GM23338 (cell line): ENCODE results near the gene DCPS. TPM values are rescaled to one million over a fixed set of nuclear protein-coding genes. Genes with fewer than 3 reads are reported as not detected.

Source experiments
- ATAC-seq: fragments of 200-7000 bp; cut with Tn5 transposase; 3 replicates; pipeline ENCODE4 v1.9.1; 2020
- DNase-seq: peaks from one replicate; pipeline ENCODE4 v3.0.0-alpha.2; 2015; ENCODE audit warnings: low spot score
- H2AFZ ChIP-seq: fragments of 200-600 bp; sonication (generic); 2 replicates; pipeline ENCODE4 v1.8.0; 2016; ENCODE audit warnings: antibody characterized with exemption, mild to moderate bottlenecking, moderate library complexity
- H3F3A ChIP-seq: fragments of 200-600 bp; sonication (generic); replicated peaks from 2 replicates; pipeline ENCODE4 v1.8.0; 2017; ENCODE audit warnings: antibody characterized with exemption, mixed run types, low read depth
- H3K27ac ChIP-seq: fragments of 200-600 bp; sonication (generic); 2 replicates; pipeline ENCODE4 v1.6.1; 2016; ENCODE audit warnings: low read depth
- H3K27me3 ChIP-seq: fragments of 200-600 bp; sonication (generic); 2 replicates; pipeline ENCODE4 v1.8.0; 2016; ENCODE audit warnings: mild to moderate bottlenecking, mixed run types, moderate library complexity; ENCODE audit not compliant: insufficient read depth
- H3K36me3 ChIP-seq: fragments of 200-600 bp; sonication (generic); 2 replicates; pipeline ENCODE4 v1.8.0; 2016; ENCODE audit warnings: mild to moderate bottlenecking; ENCODE audit not compliant: insufficient read depth
- H3K4me1 ChIP-seq: fragments of 200-600 bp; sonication (generic); 2 replicates; pipeline ENCODE4 v1.8.0; 2016; ENCODE audit warnings: mild to moderate bottlenecking, moderate library complexity; ENCODE audit not compliant: insufficient read depth
- H3K4me2 ChIP-seq: fragments of 200-600 bp; sonication (generic); 2 replicates; pipeline ENCODE4 v1.7.1; 2017; ENCODE audit warnings: mixed run types
- H3K4me3 ChIP-seq: fragments of 200-600 bp; sonication (generic); 2 replicates; pipeline ENCODE4 v1.6.1; 2016; ENCODE audit warnings: mixed run types
- H3K79me2 ChIP-seq: fragments of 200-600 bp; sonication (generic); replicated peaks from 2 replicates; pipeline ENCODE4 v1.8.0; 2017; ENCODE audit warnings: mild to moderate bottlenecking; ENCODE audit not compliant: insufficient read depth
- H3K9me2 ChIP-seq: fragments of 200-600 bp; sonication (generic); 2 replicates; pipeline ENCODE4 v1.8.0; 2017; ENCODE audit not compliant: insufficient read depth
- H4K20me1 ChIP-seq: fragments of 200-600 bp; sonication (generic); replicated peaks from 2 replicates; pipeline ENCODE4 v1.8.0; 2017; ENCODE audit warnings: mild to moderate bottlenecking; ENCODE audit not compliant: insufficient read depth
- H3K27ac Mint-ChIP-seq: 2 replicates; pipeline ENCODE4 v1.8.0; 2020; ENCODE audit warnings: inconsistent platforms, mild to moderate bottlenecking, moderate library complexity, mixed read lengths
- H3K27me3 Mint-ChIP-seq: 3 replicates; pipeline ENCODE4 v1.8.0; 2022; ENCODE audit warnings: low read depth, mild to moderate bottlenecking, moderate library complexity, mixed read lengths, inconsistent platforms; ENCODE audit not compliant: insufficient read depth, poor library complexity
- H3K36me3 Mint-ChIP-seq: 3 replicates; pipeline ENCODE4 v1.8.0; 2021; ENCODE audit warnings: low read depth, mild to moderate bottlenecking, inconsistent platforms, moderate library complexity, mixed read lengths
- H3K4me1 Mint-ChIP-seq: 3 replicates; pipeline ENCODE4 v1.8.0; 2020; ENCODE audit warnings: mild to moderate bottlenecking, inconsistent platforms, mixed read lengths
- H3K4me3 Mint-ChIP-seq: 3 replicates; pipeline ENCODE4 v1.8.0; 2021; ENCODE audit warnings: moderate library complexity, mild to moderate bottlenecking, inconsistent platforms, mixed read lengths
- H3K9me3 Mint-ChIP-seq: 3 replicates; pipeline ENCODE4 v1.8.0; 2020; ENCODE audit warnings: moderate library complexity, mild to moderate bottlenecking, inconsistent platforms, mixed read lengths
- CREB1 ChIP-seq: fragments of 250-450 bp; sonication (Bioruptor Pico); IDR thresholded peaks from 2 replicates; pipeline ENCODE4 v1.5.0; 2020; ENCODE audit warnings: low read depth, mild to moderate bottlenecking, moderate library complexity
- EZH2 ChIP-seq: fragments of 200-600 bp; sonication (generic); IDR thresholded peaks from one replicate; pipeline ENCODE4 v1.8.0; 2017; ENCODE audit warnings: antibody characterized with exemption, mild to moderate bottlenecking, low read depth; ENCODE audit not compliant: unreplicated experiment
- EZH2phosphoT487 ChIP-seq: fragments of 200-600 bp; sonication (generic); IDR thresholded peaks from one replicate; pipeline ENCODE4 v1.8.1; 2018; ENCODE audit warnings: antibody characterized with exemption; ENCODE audit not compliant: unreplicated experiment
- JUNB ChIP-seq: IDR thresholded peaks from one replicate; pipeline ENCODE4 v1.6.1; 2016; ENCODE audit warnings: antibody characterized with exemption; ENCODE audit not compliant: unreplicated experiment
- NANOG ChIP-seq: IDR thresholded peaks from 2 replicates; pipeline ENCODE4 v1.6.1; 2016; ENCODE audit warnings: antibody characterized with exemption, borderline replicate concordance
- POLR2AphosphoS5 ChIP-seq: IDR thresholded peaks from 2 replicates; pipeline ENCODE4 v1.6.1; 2016; ENCODE audit warnings: antibody characterized with exemption, low read depth
- STAT1 ChIP-seq: IDR thresholded peaks from one replicate; pipeline ENCODE4 v1.6.1; 2016; ENCODE audit warnings: antibody characterized with exemption; ENCODE audit not compliant: unreplicated experiment
- ZNF114 ChIP-seq: fragments of 250-450 bp; sonication (Bioruptor Pico); IDR thresholded peaks from 2 replicates; pipeline ENCODE4 v1.5.0; 2020; ENCODE audit warnings: mild to moderate bottlenecking, moderate library complexity
- ZNF331 ChIP-seq: fragments of 250-450 bp; sonication (Bioruptor Pico); IDR thresholded peaks from 2 replicates; pipeline ENCODE4 v1.5.0; 2020; ENCODE audit warnings: low read depth, mild to moderate bottlenecking, moderate library complexity
- ZNF462 ChIP-seq: fragments of 250-450 bp; sonication (Bioruptor Pico); IDR thresholded peaks from 2 replicates; pipeline ENCODE4 v1.5.0; 2020; ENCODE audit warnings: mild to moderate bottlenecking, moderate library complexity
- polyA plus RNA-seq: library from polyadenylated mRNA; unstranded; fragments of >200 nt; fragmentation: Nextera tagmentation; extraction: Ambion mirVana; gene quantifications from 2 replicates; pipeline ENCODE4 v1.2.1, GENCODE V29; 2016
- total RNA-seq: library from RNA; depleted of rRNA; stranded (reverse); fragments of >200 nt; shearing (Covaris generic); gene quantifications from 2 replicates; pipeline ENCODE4 v1.2.3, GENCODE V29; 2014
- TF ChIP-seq, protein P1 (sequence below): IDR thresholded peaks from one replicate; pipeline ENCODE4 v1.6.1; 2018; ENCODE audit warnings: antibody characterized with exemption; ENCODE audit not compliant: unreplicated experiment
- TF ChIP-seq, protein P2 (sequence below): IDR thresholded peaks from 2 replicates; pipeline ENCODE4 v1.6.1; 2016; ENCODE audit warnings: antibody characterized with exemption
- TF ChIP-seq, protein P3 (sequence below), 2 experiments: fragments of 200-600 bp in 1 of 2; sonication (generic) in 1 of 2; conservative IDR thresholded peaks; 2 replicates each; pipeline versions ENCODE4 v1.5.1 to v1.6.1; 2016 to 2017; ENCODE audit warnings: antibody characterized with exemption in 2 of 2, low read depth in 2 of 2, mild to moderate bottlenecking in 2 of 2, moderate library complexity in 1 of 2

DCPS gene
- total and polyA plus RNA-seq, 2 experiments from 2014 or later, result 26.8 to 46.4 TPM

DNA sequence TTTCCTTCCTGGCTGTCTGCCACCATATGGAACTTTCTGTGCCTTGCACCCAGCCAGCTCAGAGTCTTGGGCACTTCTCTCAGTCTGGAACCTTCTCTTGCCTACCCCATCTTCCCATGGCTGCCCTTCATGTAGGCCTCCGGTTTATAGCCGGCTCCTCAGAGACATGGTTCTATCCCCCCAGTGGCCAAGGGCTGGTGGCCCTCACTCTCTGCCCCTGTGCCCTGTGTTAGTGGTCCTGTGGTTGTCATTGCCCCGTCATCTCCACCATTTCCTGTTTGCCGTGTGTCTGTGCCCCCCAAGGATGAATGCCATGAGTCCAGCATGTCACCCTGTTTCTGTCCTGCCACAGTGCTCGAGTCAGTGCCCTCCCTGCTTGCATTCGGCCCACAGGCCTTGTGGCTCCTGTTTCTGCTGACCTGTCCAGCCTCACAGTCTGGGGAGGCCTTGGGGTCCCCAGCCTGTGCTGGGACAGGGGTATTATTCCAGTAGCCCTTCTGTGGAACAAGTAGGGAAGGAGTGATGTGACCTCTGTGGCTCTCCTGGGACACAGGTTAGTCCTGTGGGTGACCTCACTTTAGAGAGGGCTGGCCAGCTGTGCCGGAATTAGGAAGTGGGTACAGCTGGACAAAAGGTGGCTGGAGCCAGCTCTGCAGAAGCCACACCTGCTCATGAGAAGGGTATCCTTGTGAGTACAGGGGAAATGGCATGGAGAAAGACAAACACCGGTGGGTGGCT, 82.3 kb downstream of the DCPS start:
- Histone ChIP-seq H3K79me2 (peaks cover 6% of the 10 kb centered on the region), H3K9me2 (no peaks in the 10 kb centered on the region), H3K4me3 (no peak overlapping the region), H3K27ac (no peak overlapping the region), H4K20me1 (no peaks in the 10 kb centered on the region), H3F3A (no peaks in the 10 kb centered on the region), H3K36me3 (no peaks in the 10 kb centered on the region), H3K27me3 (no peaks in the 10 kb centered on the region), H3K4me2 (no peak overlapping the region), H3K4me1 (no peaks in the 10 kb centered on the region), H2AFZ (no peak overlapping the region)
- DNase-seq (no peak), ATAC-seq (no peak)
- peaks cover 17% of the 10 kb centered on the region for H3K4me1 Mint-ChIP-seq
- no peaks in the 10 kb centered on the region for H3K36me3 Mint-ChIP-seq
- H3K27ac Mint-ChIP-seq, result 0 out of 2 replicates have a peak overlapping the region, but pooled peaks have one; percentile 30
- H3K9me3 Mint-ChIP-seq, result no peaks in the 10 kb centered on the region; the same call in 2 of the 3 replicates
- H3K4me3 Mint-ChIP-seq, result no peak overlapping the region
- TF ChIP-seq ZNF114 (CRISPR knock-in tag) (no peak), EZH2phosphoT487 (no peak), CREB1 (no peak), NANOG (no peak), ZNF462 (CRISPR knock-in tag) (no peak), STAT1 (no peak), EZH2 (no peak), ZNF331 (CRISPR knock-in tag) (no peak), POLR2AphosphoS5 (no peak), JUNB (no peak)
- TF ChIP-seq, protein P1, sequence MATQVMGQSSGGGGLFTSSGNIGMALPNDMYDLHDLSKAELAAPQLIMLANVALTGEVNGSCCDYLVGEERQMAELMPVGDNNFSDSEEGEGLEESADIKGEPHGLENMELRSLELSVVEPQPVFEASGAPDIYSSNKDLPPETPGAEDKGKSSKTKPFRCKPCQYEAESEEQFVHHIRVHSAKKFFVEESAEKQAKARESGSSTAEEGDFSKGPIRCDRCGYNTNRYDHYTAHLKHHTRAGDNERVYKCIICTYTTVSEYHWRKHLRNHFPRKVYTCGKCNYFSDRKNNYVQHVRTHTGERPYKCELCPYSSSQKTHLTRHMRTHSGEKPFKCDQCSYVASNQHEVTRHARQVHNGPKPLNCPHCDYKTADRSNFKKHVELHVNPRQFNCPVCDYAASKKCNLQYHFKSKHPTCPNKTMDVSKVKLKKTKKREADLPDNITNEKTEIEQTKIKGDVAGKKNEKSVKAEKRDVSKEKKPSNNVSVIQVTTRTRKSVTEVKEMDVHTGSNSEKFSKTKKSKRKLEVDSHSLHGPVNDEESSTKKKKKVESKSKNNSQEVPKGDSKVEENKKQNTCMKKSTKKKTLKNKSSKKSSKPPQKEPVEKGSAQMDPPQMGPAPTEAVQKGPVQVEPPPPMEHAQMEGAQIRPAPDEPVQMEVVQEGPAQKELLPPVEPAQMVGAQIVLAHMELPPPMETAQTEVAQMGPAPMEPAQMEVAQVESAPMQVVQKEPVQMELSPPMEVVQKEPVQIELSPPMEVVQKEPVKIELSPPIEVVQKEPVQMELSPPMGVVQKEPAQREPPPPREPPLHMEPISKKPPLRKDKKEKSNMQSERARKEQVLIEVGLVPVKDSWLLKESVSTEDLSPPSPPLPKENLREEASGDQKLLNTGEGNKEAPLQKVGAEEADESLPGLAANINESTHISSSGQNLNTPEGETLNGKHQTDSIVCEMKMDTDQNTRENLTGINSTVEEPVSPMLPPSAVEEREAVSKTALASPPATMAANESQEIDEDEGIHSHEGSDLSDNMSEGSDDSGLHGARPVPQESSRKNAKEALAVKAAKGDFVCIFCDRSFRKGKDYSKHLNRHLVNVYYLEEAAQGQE, result no peak
- TF ChIP-seq, protein P2, sequence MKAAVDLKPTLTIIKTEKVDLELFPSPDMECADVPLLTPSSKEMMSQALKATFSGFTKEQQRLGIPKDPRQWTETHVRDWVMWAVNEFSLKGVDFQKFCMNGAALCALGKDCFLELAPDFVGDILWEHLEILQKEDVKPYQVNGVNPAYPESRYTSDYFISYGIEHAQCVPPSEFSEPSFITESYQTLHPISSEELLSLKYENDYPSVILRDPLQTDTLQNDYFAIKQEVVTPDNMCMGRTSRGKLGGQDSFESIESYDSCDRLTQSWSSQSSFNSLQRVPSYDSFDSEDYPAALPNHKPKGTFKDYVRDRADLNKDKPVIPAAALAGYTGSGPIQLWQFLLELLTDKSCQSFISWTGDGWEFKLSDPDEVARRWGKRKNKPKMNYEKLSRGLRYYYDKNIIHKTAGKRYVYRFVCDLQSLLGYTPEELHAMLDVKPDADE, result no peak
- TF ChIP-seq, protein P3, sequence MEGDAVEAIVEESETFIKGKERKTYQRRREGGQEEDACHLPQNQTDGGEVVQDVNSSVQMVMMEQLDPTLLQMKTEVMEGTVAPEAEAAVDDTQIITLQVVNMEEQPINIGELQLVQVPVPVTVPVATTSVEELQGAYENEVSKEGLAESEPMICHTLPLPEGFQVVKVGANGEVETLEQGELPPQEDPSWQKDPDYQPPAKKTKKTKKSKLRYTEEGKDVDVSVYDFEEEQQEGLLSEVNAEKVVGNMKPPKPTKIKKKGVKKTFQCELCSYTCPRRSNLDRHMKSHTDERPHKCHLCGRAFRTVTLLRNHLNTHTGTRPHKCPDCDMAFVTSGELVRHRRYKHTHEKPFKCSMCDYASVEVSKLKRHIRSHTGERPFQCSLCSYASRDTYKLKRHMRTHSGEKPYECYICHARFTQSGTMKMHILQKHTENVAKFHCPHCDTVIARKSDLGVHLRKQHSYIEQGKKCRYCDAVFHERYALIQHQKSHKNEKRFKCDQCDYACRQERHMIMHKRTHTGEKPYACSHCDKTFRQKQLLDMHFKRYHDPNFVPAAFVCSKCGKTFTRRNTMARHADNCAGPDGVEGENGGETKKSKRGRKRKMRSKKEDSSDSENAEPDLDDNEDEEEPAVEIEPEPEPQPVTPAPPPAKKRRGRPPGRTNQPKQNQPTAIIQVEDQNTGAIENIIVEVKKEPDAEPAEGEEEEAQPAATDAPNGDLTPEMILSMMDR (conservative IDR thresholded peaks at IDR 0.05; ENCODE audit: low read depth in 2 of 2), result no peak
- H3K27me3 Mint-ChIP-seq, result peaks cover 10% of the 10 kb centered on the region
